ENCODE measurements around the gene REV3L.

The REV3L gene

GRCh38 chr6:111444794-111445193, 38.2 kb downstream of the REV3L start:
- Histone ChIP-seq H3K36me3 (replicated peaks; ENCODE audit: low read depth, low read length) (no peaks in the 10 kb centered on the region), H3K4me1 (ENCODE audit: low read length) (peaks cover 22% of the 10 kb centered on the region), H3K9ac (ENCODE audit: low read length) (no peak overlapping the region), H3K79me2 (ENCODE audit: low read length) (peaks cover 88% of the 10 kb centered on the region), H3K27me3 (ENCODE audit: low read depth, low read length) (no peaks in the 10 kb centered on the region), H2AFZ (ENCODE audit: low read depth, low read length) (no peak overlapping the region), H3K4me3 (ENCODE audit: low read length) (no peak overlapping the region), H4K20me1 (ENCODE audit: insufficient read depth, low read length) (peaks cover 6% of the 10 kb centered on the region; the same call in 1 of the 2 replicates), H3K9me3 (ENCODE audit: insufficient read depth, low read length) (no peaks in the 10 kb centered on the region), H3K27ac (ENCODE audit: low read length) (no peak overlapping the region), H3K4me2 (ENCODE audit: low read length) (no peak overlapping the region)
- TF ChIP-seq EZH2phosphoT487 (IDR thresholded peaks at IDR 0.05; ENCODE audit: low read depth) = no peak
- TF ChIP-seq, protein P1, sequence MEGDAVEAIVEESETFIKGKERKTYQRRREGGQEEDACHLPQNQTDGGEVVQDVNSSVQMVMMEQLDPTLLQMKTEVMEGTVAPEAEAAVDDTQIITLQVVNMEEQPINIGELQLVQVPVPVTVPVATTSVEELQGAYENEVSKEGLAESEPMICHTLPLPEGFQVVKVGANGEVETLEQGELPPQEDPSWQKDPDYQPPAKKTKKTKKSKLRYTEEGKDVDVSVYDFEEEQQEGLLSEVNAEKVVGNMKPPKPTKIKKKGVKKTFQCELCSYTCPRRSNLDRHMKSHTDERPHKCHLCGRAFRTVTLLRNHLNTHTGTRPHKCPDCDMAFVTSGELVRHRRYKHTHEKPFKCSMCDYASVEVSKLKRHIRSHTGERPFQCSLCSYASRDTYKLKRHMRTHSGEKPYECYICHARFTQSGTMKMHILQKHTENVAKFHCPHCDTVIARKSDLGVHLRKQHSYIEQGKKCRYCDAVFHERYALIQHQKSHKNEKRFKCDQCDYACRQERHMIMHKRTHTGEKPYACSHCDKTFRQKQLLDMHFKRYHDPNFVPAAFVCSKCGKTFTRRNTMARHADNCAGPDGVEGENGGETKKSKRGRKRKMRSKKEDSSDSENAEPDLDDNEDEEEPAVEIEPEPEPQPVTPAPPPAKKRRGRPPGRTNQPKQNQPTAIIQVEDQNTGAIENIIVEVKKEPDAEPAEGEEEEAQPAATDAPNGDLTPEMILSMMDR (IDR thresholded peaks at IDR 0.05; ENCODE audit: low read depth, low read length) = no peak

- H3K79me2 ChIP-seq (ENCODE audit: low read length) = peaks cover 83% of the 10 kb centered on the region
- peak overlapping the region; percentile 80 for H3K4me2 ChIP-seq (ENCODE audit: low read length)
- H3K9ac ChIP-seq (ENCODE audit: low read length) = peak overlapping the region; percentile 47; the same call in 1 of the 2 replicates
- H3K27ac ChIP-seq (ENCODE audit: low read length) = peak overlapping the region; percentile 77
- peaks cover 3% of the 10 kb centered on the region; the same call in 1 of the 2 replicates for H4K20me1 ChIP-seq (ENCODE audit: insufficient read depth, low read length)
- no peaks in the 10 kb centered on the region for H3K9me3 ChIP-seq (ENCODE audit: insufficient read depth, low read length)
- no peak overlapping the region for H2AFZ ChIP-seq (ENCODE audit: low read depth, low read length)
- H3K27me3 ChIP-seq (ENCODE audit: low read depth, low read length) = no peaks in the 10 kb centered on the region
- H3K4me3 ChIP-seq (ENCODE audit: low read length) = peak overlapping the region; percentile 61
- TF ChIP-seq, protein P1 (IDR thresholded peaks at IDR 0.05; ENCODE audit: low read depth, low read length) = no peak
- TF ChIP-seq EZH2phosphoT487 (IDR thresholded peaks at IDR 0.05; ENCODE audit: low read depth) = no peak
- H3K36me3 ChIP-seq (replicated peaks; ENCODE audit: low read depth, low read length) = no peaks in the 10 kb centered on the region
- H3K4me1 ChIP-seq (ENCODE audit: low read length) = peaks cover 22% of the 10 kb centered on the region
Observed at GRCh38 chr6:111441678-111442243, 41.3 kb downstream of the REV3L start.

- Histone ChIP-seq H4K20me1 (ENCODE audit: insufficient read depth, low read length) (no peaks in the 10 kb centered on the region; the same call in 1 of the 2 replicates), H3K9ac (ENCODE audit: low read length) (no peak overlapping the region), H3K79me2 (ENCODE audit: low read length) (peaks cover 83% of the 10 kb centered on the region), H3K27ac (ENCODE audit: low read length) (no peak overlapping the region), H3K9me3 (ENCODE audit: insufficient read depth, low read length) (no peaks in the 10 kb centered on the region), H3K36me3 (replicated peaks; ENCODE audit: low read depth, low read length) (no peaks in the 10 kb centered on the region), H3K4me2 (ENCODE audit: low read length) (no peak overlapping the region), H3K4me1 (ENCODE audit: low read length) (peaks cover 22% of the 10 kb centered on the region), H3K4me3 (ENCODE audit: low read length) (no peak overlapping the region), H2AFZ (ENCODE audit: low read depth, low read length) (no peak overlapping the region), H3K27me3 (ENCODE audit: low read depth, low read length) (no peaks in the 10 kb centered on the region)
- TF ChIP-seq, protein P1 (IDR thresholded peaks at IDR 0.05; ENCODE audit: low read depth, low read length) = no peak
- no peak for TF ChIP-seq EZH2phosphoT487 (IDR thresholded peaks at IDR 0.05; ENCODE audit: low read depth)
Observed at GRCh38 chr6:111439171-111439570, 43.8 kb downstream of the REV3L start.

GRCh38 chr6:111437573-111437972, 45.4 kb downstream of the REV3L start:
- TF ChIP-seq EZH2phosphoT487 (IDR thresholded peaks at IDR 0.05; ENCODE audit: low read depth) = no peak
- TF ChIP-seq, protein P1 (IDR thresholded peaks at IDR 0.05; ENCODE audit: low read depth, low read length) = no peak
- no peak overlapping the region for H3K27ac ChIP-seq (ENCODE audit: low read length)
- no peaks in the 10 kb centered on the region for H3K27me3 ChIP-seq (ENCODE audit: low read depth, low read length)
- no peak overlapping the region for H2AFZ ChIP-seq (ENCODE audit: low read depth, low read length)
- no peaks in the 10 kb centered on the region; the same call in 1 of the 2 replicates for H4K20me1 ChIP-seq (ENCODE audit: insufficient read depth, low read length)
- H3K4me1 ChIP-seq (ENCODE audit: low read length) = peaks cover 20% of the 10 kb centered on the region
- H3K36me3 ChIP-seq (replicated peaks; ENCODE audit: low read depth, low read length) = no peaks in the 10 kb centered on the region
- H3K9ac ChIP-seq (ENCODE audit: low read length) = no peak overlapping the region
- peaks cover 85% of the 10 kb centered on the region for H3K79me2 ChIP-seq (ENCODE audit: low read length)
- no peak overlapping the region for H3K4me3 ChIP-seq (ENCODE audit: low read length)
- H3K4me2 ChIP-seq (ENCODE audit: low read length) = no peak overlapping the region
- H3K9me3 ChIP-seq (ENCODE audit: insufficient read depth, low read length) = no peaks in the 10 kb centered on the region

Measured in OCI-LY3 (cell line).